A673 (cell line): ENCODE data around the gene PCLO.

Experiments
- EZH2 ChIP-seq: fragments of 200-600 bp; sonication (generic); IDR thresholded peaks from 2 replicates; pipeline ENCODE4 v1.6.1; 2017; ENCODE audit warnings: borderline replicate concordance, low read depth, mild to moderate bottlenecking, mixed read lengths, antibody characterized with exemption, low read length; ENCODE audit not compliant: poor library complexity, severe bottlenecking
- TF ChIP-seq, protein P1 (sequence below): fragments of 300-800, 200-600 bp; sonication (generic); conservative IDR thresholded peaks from 2 replicates; pipeline ENCODE4 v1.5.1; 2017; ENCODE audit warnings: low read depth, mild to moderate bottlenecking, antibody characterized with exemption, low read length, moderate library complexity, mixed read lengths

DNA sequence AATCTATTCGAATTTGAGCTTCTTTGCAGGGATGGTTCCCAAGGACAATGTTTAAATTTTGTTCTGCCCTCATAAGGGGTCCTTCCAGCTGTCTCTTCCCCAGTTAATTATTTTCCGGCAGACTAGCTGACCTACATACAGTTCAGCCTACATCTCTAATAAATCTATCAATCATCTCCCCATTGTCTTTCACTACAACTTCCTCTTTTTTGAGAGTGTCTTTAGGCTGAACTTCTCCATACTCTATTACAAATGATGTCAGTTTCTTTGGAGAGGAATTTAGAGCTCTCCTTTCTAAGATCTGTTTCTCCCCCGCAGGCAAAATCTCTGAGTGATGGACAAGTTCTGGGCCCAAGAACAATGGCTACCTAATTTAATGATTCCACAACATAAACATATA is 122.2 kb downstream of the PCLO start:
- TF ChIP-seq, protein P1, sequence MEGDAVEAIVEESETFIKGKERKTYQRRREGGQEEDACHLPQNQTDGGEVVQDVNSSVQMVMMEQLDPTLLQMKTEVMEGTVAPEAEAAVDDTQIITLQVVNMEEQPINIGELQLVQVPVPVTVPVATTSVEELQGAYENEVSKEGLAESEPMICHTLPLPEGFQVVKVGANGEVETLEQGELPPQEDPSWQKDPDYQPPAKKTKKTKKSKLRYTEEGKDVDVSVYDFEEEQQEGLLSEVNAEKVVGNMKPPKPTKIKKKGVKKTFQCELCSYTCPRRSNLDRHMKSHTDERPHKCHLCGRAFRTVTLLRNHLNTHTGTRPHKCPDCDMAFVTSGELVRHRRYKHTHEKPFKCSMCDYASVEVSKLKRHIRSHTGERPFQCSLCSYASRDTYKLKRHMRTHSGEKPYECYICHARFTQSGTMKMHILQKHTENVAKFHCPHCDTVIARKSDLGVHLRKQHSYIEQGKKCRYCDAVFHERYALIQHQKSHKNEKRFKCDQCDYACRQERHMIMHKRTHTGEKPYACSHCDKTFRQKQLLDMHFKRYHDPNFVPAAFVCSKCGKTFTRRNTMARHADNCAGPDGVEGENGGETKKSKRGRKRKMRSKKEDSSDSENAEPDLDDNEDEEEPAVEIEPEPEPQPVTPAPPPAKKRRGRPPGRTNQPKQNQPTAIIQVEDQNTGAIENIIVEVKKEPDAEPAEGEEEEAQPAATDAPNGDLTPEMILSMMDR: no peak
- TF ChIP-seq EZH2: no peak
